GM23338 (cell line): ENCODE data around the gene CDHR3. TPM values are rescaled to one million over a fixed set of nuclear protein-coding genes. Genes with fewer than 3 reads are reported as not detected.

Experiments
- ATAC-seq: fragments of 200-7000 bp; cut with Tn5 transposase; 3 replicates; pipeline ENCODE4 v1.9.1; 2020
- DNase-seq: peaks from one replicate; pipeline ENCODE4 v3.0.0-alpha.2; 2015; ENCODE audit warnings: low spot score
- H2AFZ ChIP-seq: fragments of 200-600 bp; sonication (generic); 2 replicates; pipeline ENCODE4 v1.8.0; 2016; ENCODE audit warnings: antibody characterized with exemption, mild to moderate bottlenecking, moderate library complexity
- H3F3A ChIP-seq: fragments of 200-600 bp; sonication (generic); replicated peaks from 2 replicates; pipeline ENCODE4 v1.8.0; 2017; ENCODE audit warnings: antibody characterized with exemption, mixed run types, low read depth
- H3K27ac ChIP-seq: fragments of 200-600 bp; sonication (generic); 2 replicates; pipeline ENCODE4 v1.6.1; 2016; ENCODE audit warnings: low read depth
- H3K27me3 ChIP-seq: fragments of 200-600 bp; sonication (generic); 2 replicates; pipeline ENCODE4 v1.8.0; 2016; ENCODE audit warnings: mild to moderate bottlenecking, mixed run types, moderate library complexity; ENCODE audit not compliant: insufficient read depth
- H3K36me3 ChIP-seq: fragments of 200-600 bp; sonication (generic); 2 replicates; pipeline ENCODE4 v1.8.0; 2016; ENCODE audit warnings: mild to moderate bottlenecking; ENCODE audit not compliant: insufficient read depth
- H3K4me1 ChIP-seq: fragments of 200-600 bp; sonication (generic); 2 replicates; pipeline ENCODE4 v1.8.0; 2016; ENCODE audit warnings: mild to moderate bottlenecking, moderate library complexity; ENCODE audit not compliant: insufficient read depth
- H3K4me2 ChIP-seq: fragments of 200-600 bp; sonication (generic); 2 replicates; pipeline ENCODE4 v1.7.1; 2017; ENCODE audit warnings: mixed run types
- H3K4me3 ChIP-seq: fragments of 200-600 bp; sonication (generic); 2 replicates; pipeline ENCODE4 v1.6.1; 2016; ENCODE audit warnings: mixed run types
- H3K79me2 ChIP-seq: fragments of 200-600 bp; sonication (generic); replicated peaks from 2 replicates; pipeline ENCODE4 v1.8.0; 2017; ENCODE audit warnings: mild to moderate bottlenecking; ENCODE audit not compliant: insufficient read depth
- H3K9me2 ChIP-seq: fragments of 200-600 bp; sonication (generic); 2 replicates; pipeline ENCODE4 v1.8.0; 2017; ENCODE audit not compliant: insufficient read depth
- H4K20me1 ChIP-seq: fragments of 200-600 bp; sonication (generic); replicated peaks from 2 replicates; pipeline ENCODE4 v1.8.0; 2017; ENCODE audit warnings: mild to moderate bottlenecking; ENCODE audit not compliant: insufficient read depth
- H3K27ac Mint-ChIP-seq: 2 replicates; pipeline ENCODE4 v1.8.0; 2020; ENCODE audit warnings: inconsistent platforms, mild to moderate bottlenecking, moderate library complexity, mixed read lengths
- H3K27me3 Mint-ChIP-seq: 3 replicates; pipeline ENCODE4 v1.8.0; 2022; ENCODE audit warnings: low read depth, mild to moderate bottlenecking, moderate library complexity, mixed read lengths, inconsistent platforms; ENCODE audit not compliant: insufficient read depth, poor library complexity
- H3K36me3 Mint-ChIP-seq: 3 replicates; pipeline ENCODE4 v1.8.0; 2021; ENCODE audit warnings: low read depth, mild to moderate bottlenecking, inconsistent platforms, moderate library complexity, mixed read lengths
- H3K4me1 Mint-ChIP-seq: 3 replicates; pipeline ENCODE4 v1.8.0; 2020; ENCODE audit warnings: mild to moderate bottlenecking, inconsistent platforms, mixed read lengths
- H3K4me3 Mint-ChIP-seq: 3 replicates; pipeline ENCODE4 v1.8.0; 2021; ENCODE audit warnings: moderate library complexity, mild to moderate bottlenecking, inconsistent platforms, mixed read lengths
- H3K9me3 Mint-ChIP-seq: 3 replicates; pipeline ENCODE4 v1.8.0; 2020; ENCODE audit warnings: moderate library complexity, mild to moderate bottlenecking, inconsistent platforms, mixed read lengths
- CREB1 ChIP-seq: fragments of 250-450 bp; sonication (Bioruptor Pico); IDR thresholded peaks from 2 replicates; pipeline ENCODE4 v1.5.0; 2020; ENCODE audit warnings: low read depth, mild to moderate bottlenecking, moderate library complexity
- CTCF ChIP-seq, 2 experiments: fragments of 200-600 bp in 1 of 2; sonication (generic) in 1 of 2; conservative IDR thresholded peaks; 2 replicates each; pipeline versions ENCODE4 v1.5.1 to v1.6.1; 2016 to 2017; ENCODE audit warnings: antibody characterized with exemption in 2 of 2, low read depth in 2 of 2, mild to moderate bottlenecking in 2 of 2, moderate library complexity in 1 of 2
- EZH2 ChIP-seq: fragments of 200-600 bp; sonication (generic); IDR thresholded peaks from one replicate; pipeline ENCODE4 v1.8.0; 2017; ENCODE audit warnings: antibody characterized with exemption, mild to moderate bottlenecking, low read depth; ENCODE audit not compliant: unreplicated experiment
- EZH2phosphoT487 ChIP-seq: fragments of 200-600 bp; sonication (generic); IDR thresholded peaks from one replicate; pipeline ENCODE4 v1.8.1; 2018; ENCODE audit warnings: antibody characterized with exemption; ENCODE audit not compliant: unreplicated experiment
- JUNB ChIP-seq: IDR thresholded peaks from one replicate; pipeline ENCODE4 v1.6.1; 2016; ENCODE audit warnings: antibody characterized with exemption; ENCODE audit not compliant: unreplicated experiment
- NANOG ChIP-seq: IDR thresholded peaks from 2 replicates; pipeline ENCODE4 v1.6.1; 2016; ENCODE audit warnings: antibody characterized with exemption, borderline replicate concordance
- POLR2AphosphoS5 ChIP-seq: IDR thresholded peaks from 2 replicates; pipeline ENCODE4 v1.6.1; 2016; ENCODE audit warnings: antibody characterized with exemption, low read depth
- REST ChIP-seq: IDR thresholded peaks from one replicate; pipeline ENCODE4 v1.6.1; 2018; ENCODE audit warnings: antibody characterized with exemption; ENCODE audit not compliant: unreplicated experiment
- ZNF114 ChIP-seq: fragments of 250-450 bp; sonication (Bioruptor Pico); IDR thresholded peaks from 2 replicates; pipeline ENCODE4 v1.5.0; 2020; ENCODE audit warnings: mild to moderate bottlenecking, moderate library complexity
- ZNF331 ChIP-seq: fragments of 250-450 bp; sonication (Bioruptor Pico); IDR thresholded peaks from 2 replicates; pipeline ENCODE4 v1.5.0; 2020; ENCODE audit warnings: low read depth, mild to moderate bottlenecking, moderate library complexity
- ZNF462 ChIP-seq: fragments of 250-450 bp; sonication (Bioruptor Pico); IDR thresholded peaks from 2 replicates; pipeline ENCODE4 v1.5.0; 2020; ENCODE audit warnings: mild to moderate bottlenecking, moderate library complexity
- polyA plus RNA-seq: library from polyadenylated mRNA; unstranded; fragments of >200 nt; fragmentation: Nextera tagmentation; extraction: Ambion mirVana; gene quantifications from 2 replicates; pipeline ENCODE4 v1.2.1, GENCODE V29; 2016
- total RNA-seq: library from RNA; depleted of rRNA; stranded (reverse); fragments of >200 nt; shearing (Covaris generic); gene quantifications from 2 replicates; pipeline ENCODE4 v1.2.3, GENCODE V29; 2014

The CDHR3 gene
- total and polyA plus RNA-seq, 2 experiments from 2014 or later, result 5.1 to 12.2 TPM

GRCh38 chr7:106033735-106034134 is 70.7 kb downstream of the CDHR3 start:
- H3K79me2 ChIP-seq, result no peaks in the 10 kb centered on the region
- H2AFZ ChIP-seq, result no peak overlapping the region
- H3K4me2 ChIP-seq, result no peak overlapping the region
- no peaks in the 10 kb centered on the region for H3K36me3 Mint-ChIP-seq
- no peaks in the 10 kb centered on the region for H4K20me1 ChIP-seq
- no peaks in the 10 kb centered on the region for H3K9me2 ChIP-seq
- H3K4me1 ChIP-seq, result peaks cover 33% of the 10 kb centered on the region
- TF ChIP-seq POLR2AphosphoS5, result no peak
- no peak overlapping the region for H3K27ac Mint-ChIP-seq
- no peak overlapping the region for H3K27ac ChIP-seq
- no peaks in the 10 kb centered on the region for H3K36me3 ChIP-seq
- no peak overlapping the region for H3K4me3 Mint-ChIP-seq
- no peaks in the 10 kb centered on the region; the same call in 2 of the 3 replicates for H3K9me3 Mint-ChIP-seq
- no peak for DNase-seq
- H3K4me3 ChIP-seq, result no peak overlapping the region
- no peaks in the 10 kb centered on the region for H3F3A ChIP-seq
- H3K27me3 Mint-ChIP-seq, result peaks cover 8% of the 10 kb centered on the region
- ATAC-seq, result no peak
- H3K27me3 ChIP-seq, result no peaks in the 10 kb centered on the region
- H3K4me1 Mint-ChIP-seq, result peaks cover 33% of the 10 kb centered on the region

GRCh38 chr7:106034383-106034782 is 71.3 kb downstream of the CDHR3 start:
- Mint-ChIP-seq H3K27ac (no peak overlapping the region), H3K36me3 (no peaks in the 10 kb centered on the region), H3K27me3 (peaks cover 5% of the 10 kb centered on the region), H3K4me3 (no peak overlapping the region), H3K4me1 (peaks cover 30% of the 10 kb centered on the region), H3K9me3 (no peaks in the 10 kb centered on the region; the same call in 2 of the 3 replicates)
- H3K9me2 ChIP-seq, result no peaks in the 10 kb centered on the region
- ATAC-seq (no peak), DNase-seq (no peak)
- no peak overlapping the region for H3K4me2 ChIP-seq
- no peaks in the 10 kb centered on the region for H3K27me3 ChIP-seq
- no peaks in the 10 kb centered on the region for H4K20me1 ChIP-seq
- H3F3A ChIP-seq, result no peaks in the 10 kb centered on the region
- no peak overlapping the region for H3K4me3 ChIP-seq
- no peaks in the 10 kb centered on the region for H3K79me2 ChIP-seq
- no peak overlapping the region for H3K27ac ChIP-seq
- H3K36me3 ChIP-seq, result no peaks in the 10 kb centered on the region
- no peak overlapping the region for H2AFZ ChIP-seq
- H3K4me1 ChIP-seq, result peaks cover 30% of the 10 kb centered on the region
- TF ChIP-seq EZH2 (no peak), ZNF462 (CRISPR knock-in tag) (no peak), CREB1 (no peak), CTCF (conservative IDR thresholded peaks at IDR 0.05; ENCODE audit: low read depth in 2 of 2) (no peak), ZNF331 (CRISPR knock-in tag) (no peak), JUNB (no peak), EZH2phosphoT487 (no peak), NANOG (no peak), REST (no peak), ZNF114 (CRISPR knock-in tag) (no peak)
